HFF-Myc (cell line): Measurements from ENCODE around the gene EYS.
"Not testable (repeated sequence)": the region's sequence is repeated elsewhere in the genome, so short reads cannot be mapped to it uniquely, and the experiment has no call there.

Source experiments
- DNase-seq: peaks from one replicate; pipeline ENCODE4 v3.0.0-alpha.2; 2011; ENCODE audit warnings: low read depth; ENCODE audit errors: extremely low read depth
- H3K4me3 ChIP-seq: replicated peaks from 2 replicates; pipeline ENCODE4 v1.5.1; 2011; ENCODE audit warnings: low read depth, mild to moderate bottlenecking, control low read depth, low read length
- TF ChIP-seq, protein P1 (sequence below): IDR thresholded peaks from 2 replicates; pipeline ENCODE4 v1.5.1; 2012; ENCODE audit warnings: mild to moderate bottlenecking, low read depth, low read length, control low read depth; ENCODE audit errors: missing control alignments

Gene EYS

DNA sequence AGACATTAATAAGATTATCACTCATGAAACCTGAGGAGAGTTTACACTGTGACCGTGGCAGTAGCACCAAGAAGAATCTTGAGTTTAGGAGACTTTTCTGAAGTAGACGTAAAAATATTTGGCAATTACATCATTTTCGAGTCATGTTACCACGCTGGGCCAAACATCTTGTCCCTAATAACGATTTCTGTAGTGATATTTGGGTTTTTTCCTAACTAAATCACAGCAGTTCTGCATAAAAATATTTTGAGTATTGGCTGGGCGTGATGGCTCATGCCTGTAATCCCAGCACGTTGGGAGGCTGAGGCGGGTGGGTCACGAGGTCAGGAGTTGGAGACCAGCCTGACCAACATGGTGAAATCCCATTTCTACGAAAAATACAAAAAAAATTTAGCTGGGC lies 1809.1 kb downstream of the EYS start:
- DNase-seq = no peak
- H3K4me3 ChIP-seq = no peak overlapping the region
- TF ChIP-seq, protein P1, sequence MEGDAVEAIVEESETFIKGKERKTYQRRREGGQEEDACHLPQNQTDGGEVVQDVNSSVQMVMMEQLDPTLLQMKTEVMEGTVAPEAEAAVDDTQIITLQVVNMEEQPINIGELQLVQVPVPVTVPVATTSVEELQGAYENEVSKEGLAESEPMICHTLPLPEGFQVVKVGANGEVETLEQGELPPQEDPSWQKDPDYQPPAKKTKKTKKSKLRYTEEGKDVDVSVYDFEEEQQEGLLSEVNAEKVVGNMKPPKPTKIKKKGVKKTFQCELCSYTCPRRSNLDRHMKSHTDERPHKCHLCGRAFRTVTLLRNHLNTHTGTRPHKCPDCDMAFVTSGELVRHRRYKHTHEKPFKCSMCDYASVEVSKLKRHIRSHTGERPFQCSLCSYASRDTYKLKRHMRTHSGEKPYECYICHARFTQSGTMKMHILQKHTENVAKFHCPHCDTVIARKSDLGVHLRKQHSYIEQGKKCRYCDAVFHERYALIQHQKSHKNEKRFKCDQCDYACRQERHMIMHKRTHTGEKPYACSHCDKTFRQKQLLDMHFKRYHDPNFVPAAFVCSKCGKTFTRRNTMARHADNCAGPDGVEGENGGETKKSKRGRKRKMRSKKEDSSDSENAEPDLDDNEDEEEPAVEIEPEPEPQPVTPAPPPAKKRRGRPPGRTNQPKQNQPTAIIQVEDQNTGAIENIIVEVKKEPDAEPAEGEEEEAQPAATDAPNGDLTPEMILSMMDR = no peak

DNA sequence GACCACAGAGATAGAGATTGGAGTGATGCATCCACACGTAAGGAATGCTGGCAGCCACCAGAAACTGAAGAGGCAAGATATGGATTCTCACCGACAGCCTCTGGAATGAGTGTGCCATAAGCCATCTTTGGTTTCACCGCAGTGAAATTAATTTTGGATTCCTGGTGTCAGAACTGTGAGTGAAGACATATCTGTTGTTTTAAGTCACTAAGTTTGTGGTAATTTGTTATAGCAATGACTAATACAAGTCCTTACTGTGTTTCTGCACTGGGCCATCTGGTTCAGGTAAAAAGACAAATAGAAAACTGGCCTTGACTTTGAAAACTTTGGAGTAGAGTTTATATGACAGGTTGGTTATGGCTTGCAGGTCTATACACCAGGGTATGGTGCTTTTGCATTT lies 1809.6 kb downstream of the EYS start:
- DNase-seq = no peak
- TF ChIP-seq, protein P1 = no peak
- H3K4me3 ChIP-seq = no peak overlapping the region

DNA sequence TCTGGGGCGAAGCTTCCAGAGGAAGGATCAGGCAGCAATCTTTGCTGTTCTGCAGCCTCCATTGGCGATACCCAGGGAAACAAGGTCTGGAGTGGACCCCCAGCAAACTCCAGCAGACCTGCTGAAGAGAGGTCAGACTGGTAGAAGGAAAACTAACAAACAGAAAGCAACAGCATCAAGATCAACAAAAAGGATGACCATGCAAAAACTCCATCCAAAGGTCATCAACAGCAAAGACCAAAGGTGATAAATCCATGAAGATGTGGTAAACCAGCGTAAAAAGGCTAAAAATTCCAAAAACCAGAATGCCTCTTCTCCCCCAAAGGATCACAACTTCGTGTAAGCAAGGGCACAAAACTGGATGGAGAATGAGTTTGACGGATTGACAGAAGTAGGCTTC lies 1818.6 kb downstream of the EYS start:
- no peak for DNase-seq

DNA sequence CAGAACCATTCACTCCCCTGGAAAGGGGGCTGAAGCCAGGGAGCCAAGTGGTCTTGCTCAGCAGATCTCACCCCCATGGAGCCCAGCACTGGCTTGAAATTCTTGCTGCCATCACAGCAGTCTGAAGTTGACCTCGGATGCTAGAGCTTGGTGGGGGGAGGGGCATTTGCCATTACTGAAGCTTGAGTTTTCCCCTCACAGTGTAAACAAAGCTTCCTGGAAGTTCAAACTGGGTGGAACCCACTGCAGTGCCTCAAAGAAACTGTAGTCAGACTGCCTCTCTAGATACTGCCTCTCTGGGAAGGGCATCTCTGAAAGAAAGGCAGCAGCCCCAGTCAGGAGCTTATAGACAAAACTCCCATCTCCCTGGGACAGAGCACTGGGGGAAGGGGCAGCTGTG lies 1819.2 kb downstream of the EYS start:
- DNase-seq, H3K4me3 ChIP-seq: not testable (repeated sequence)

More for the DNA sequence above, 1818.6 kb downstream of the EYS start:
- TF ChIP-seq, protein P1 = no peak
- H3K4me3 ChIP-seq = no peak overlapping the region

DNA sequence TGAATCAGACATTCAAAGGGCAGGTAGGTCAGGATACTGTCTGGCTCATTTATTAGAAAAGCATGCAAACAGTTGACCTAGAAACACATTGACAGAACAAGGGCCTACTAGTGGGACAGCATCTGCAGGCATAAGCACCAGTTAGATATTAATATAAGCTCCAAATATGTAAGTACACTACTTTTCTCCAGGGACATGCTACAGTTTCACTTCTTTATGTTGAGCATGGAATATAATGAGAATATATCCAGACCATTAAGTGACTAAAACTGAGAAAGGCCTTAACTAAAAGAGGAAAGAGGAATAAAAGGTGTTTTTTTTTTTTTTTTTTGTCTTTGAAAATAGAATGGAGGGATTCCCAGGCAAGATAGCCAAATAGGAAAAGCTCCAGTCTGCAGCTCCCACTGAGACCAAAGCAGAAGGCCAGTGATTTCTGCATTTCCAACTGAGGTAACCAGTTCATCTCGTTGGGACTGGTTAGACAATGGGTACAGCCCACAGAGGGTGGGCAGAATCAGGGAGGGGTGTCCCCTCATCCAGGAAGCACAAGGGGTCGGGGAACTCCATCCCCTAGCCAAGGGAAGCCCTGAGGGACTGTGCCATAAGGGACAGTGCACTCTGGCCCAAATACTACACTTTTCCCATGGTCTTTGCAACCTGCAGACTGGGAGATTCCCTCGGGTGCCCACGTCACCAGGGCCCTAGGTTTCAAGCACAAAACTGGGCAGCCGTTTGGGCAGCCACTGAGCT lies 1819.8 kb downstream of the EYS start:
- H3K4me3 ChIP-seq = no peak overlapping the region
- TF ChIP-seq, protein P1 = no peak
- DNase-seq = no peak

DNA sequence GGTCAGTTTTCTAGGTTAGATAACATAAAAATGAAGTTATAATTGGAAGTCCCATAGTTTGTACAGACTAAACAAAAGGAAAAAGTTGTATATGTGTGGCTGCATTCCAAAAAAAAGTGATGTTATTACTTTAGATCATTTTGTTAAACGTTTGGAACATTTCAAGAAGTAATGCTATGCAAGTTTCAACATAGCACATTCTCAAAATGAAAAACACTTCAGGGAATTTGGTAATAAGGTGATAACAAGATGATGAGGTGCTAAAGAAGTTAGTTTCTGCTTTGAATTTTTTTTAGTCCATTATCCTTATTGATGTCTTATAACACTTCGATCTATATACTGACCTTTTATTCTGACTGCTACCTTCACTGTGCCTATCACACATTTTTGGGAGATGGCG lies 1820.7 kb downstream of the EYS start:
- H3K4me3 ChIP-seq = no peak overlapping the region
- DNase-seq = no peak
- TF ChIP-seq, protein P1 = no peak

DNA sequence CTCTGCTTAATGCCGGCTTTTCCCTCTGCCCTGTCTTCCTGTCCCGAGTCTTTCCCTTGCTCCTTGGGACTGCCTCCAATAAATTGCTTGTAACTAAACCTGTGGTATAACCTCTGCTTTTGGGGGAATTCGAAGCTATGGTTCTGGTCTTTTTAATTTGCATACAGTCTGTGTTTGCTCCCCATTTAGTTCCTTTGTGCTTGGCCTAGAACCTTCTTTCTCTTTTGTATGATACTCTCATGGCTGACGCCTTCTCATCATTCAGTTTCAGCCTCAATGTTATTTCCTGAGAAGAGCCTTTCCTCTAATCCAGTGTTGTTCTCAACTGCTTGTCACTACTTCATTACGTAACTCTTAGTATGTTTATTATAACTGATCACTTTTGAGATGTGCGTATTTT lies 1823.4 kb downstream of the EYS start:
- TF ChIP-seq, protein P1 = no peak
- no peak overlapping the region for H3K4me3 ChIP-seq
- DNase-seq = no peak
